LNCaP clone FGC (cell line): Measurements from ENCODE around the gene FYTTD1.
A peak's percentile ranks its signal among the peaks of the same experiment; 100 is the strongest.
"Not testable (repeated sequence)": the region's sequence is repeated elsewhere in the genome, so short reads cannot be mapped to it uniquely, and the experiment has no call there.

Source experiments
- DNase-seq: peaks from one replicate; pipeline ENCODE4 v3.0.0-alpha.2; 2011; ENCODE audit warnings: low read depth
- H3K4me3 ChIP-seq: 2 replicates; pipeline ENCODE4 v1.5.1; 2011; ENCODE audit warnings: mild to moderate bottlenecking, low read depth, low read length, control low read depth
- TF ChIP-seq, protein P1 (sequence below): IDR thresholded peaks from 2 replicates; pipeline ENCODE4 v1.5.1; 2012; ENCODE audit warnings: mild to moderate bottlenecking; ENCODE audit not compliant: control insufficient read depth, insufficient read depth; ENCODE audit errors: extremely low read depth

FYTTD1 gene, protein sequence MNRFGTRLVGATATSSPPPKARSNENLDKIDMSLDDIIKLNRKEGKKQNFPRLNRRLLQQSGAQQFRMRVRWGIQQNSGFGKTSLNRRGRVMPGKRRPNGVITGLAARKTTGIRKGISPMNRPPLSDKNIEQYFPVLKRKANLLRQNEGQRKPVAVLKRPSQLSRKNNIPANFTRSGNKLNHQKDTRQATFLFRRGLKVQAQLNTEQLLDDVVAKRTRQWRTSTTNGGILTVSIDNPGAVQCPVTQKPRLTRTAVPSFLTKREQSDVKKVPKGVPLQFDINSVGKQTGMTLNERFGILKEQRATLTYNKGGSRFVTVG

GRCh38 chr3:197749601-197750395 is at the start of gene FYTTD1:
FYTTD1 (plus strand) TSS chr3:197749883; CDS start chr3:197749972, 89 bp downstream.
- peak within 1 kb of the TSS; percentile 76 for H3K4me3 ChIP-seq
- DNase-seq = peak; percentile 47
- TF ChIP-seq, protein P1, sequence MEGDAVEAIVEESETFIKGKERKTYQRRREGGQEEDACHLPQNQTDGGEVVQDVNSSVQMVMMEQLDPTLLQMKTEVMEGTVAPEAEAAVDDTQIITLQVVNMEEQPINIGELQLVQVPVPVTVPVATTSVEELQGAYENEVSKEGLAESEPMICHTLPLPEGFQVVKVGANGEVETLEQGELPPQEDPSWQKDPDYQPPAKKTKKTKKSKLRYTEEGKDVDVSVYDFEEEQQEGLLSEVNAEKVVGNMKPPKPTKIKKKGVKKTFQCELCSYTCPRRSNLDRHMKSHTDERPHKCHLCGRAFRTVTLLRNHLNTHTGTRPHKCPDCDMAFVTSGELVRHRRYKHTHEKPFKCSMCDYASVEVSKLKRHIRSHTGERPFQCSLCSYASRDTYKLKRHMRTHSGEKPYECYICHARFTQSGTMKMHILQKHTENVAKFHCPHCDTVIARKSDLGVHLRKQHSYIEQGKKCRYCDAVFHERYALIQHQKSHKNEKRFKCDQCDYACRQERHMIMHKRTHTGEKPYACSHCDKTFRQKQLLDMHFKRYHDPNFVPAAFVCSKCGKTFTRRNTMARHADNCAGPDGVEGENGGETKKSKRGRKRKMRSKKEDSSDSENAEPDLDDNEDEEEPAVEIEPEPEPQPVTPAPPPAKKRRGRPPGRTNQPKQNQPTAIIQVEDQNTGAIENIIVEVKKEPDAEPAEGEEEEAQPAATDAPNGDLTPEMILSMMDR = peak; percentile 70

GRCh38 chr3:197700095-197700494 is 49.6 kb upstream of the FYTTD1 start:
- TF ChIP-seq, protein P1 = no peak
- no peak overlapping the region for H3K4me3 ChIP-seq
- no peak for DNase-seq

GRCh38 chr3:197701841-197702240 is 47.8 kb upstream of the FYTTD1 start:
- no peak overlapping the region for H3K4me3 ChIP-seq
- DNase-seq = no peak
- TF ChIP-seq, protein P1 = no peak

GRCh38 chr3:197706658-197707057 is 43.0 kb upstream of the FYTTD1 start:
- no peak overlapping the region for H3K4me3 ChIP-seq
- no peak for DNase-seq
- TF ChIP-seq, protein P1 = no peak

- TF ChIP-seq, protein P1 = no peak
- H3K4me3 ChIP-seq = no peak overlapping the region
- no peak for DNase-seq
Observed at GRCh38 chr3:197709135-197709534, 40.5 kb upstream of the FYTTD1 start.

DNA sequence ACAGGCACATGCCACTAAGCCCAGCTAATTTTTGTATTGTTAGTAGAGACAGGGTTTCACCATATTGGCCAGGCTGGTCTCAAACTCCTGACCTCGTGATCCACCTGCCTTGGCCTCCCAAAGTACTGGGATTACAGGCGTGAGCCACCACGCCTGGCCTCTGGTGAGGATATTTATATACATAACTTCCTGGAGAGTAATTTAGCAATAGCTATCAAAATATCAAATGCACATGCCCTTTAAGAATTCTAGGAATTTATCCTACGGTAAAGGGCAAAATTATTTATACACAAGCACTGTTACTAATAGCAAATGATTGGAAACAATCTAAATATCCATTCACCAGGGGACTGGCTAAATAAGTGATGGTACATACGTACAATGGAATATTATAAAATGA is 38.7 kb upstream of the FYTTD1 start:
- not testable (repeated sequence) for H3K4me3 ChIP-seq, DNase-seq

DNA sequence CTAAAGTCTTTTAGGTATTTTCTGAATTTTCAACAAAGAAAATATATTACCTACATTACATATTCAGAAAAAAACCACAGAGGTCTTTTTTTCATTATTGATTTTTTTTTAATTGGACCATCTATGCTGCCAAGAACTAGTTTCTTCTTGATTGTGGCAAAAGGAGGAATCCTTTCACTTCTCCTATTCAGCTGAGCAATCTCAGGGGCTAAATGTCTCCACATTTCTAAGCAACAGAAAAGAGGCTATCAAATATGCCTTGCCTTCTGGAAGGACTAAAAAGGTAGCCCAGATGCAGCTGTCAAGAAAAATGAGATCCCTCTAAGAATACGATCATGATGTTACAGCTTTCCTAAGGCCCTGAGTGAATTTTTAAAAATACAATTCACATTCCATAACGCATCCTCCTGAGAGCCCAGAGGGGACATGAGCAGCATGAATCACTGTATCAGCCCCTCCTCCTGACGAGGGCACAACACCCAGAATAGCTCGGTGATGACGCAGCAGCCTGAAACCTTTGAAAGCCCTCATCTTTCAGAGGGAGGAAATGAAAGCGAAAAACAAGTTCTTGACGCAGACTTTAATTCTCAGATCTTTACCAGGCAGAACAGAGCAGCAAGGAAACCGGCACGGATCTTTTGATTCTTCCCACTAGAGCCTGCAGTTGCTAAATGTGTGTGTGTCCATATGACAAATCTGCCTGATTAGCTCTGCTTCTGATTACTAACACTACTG is 37.5 kb upstream of the FYTTD1 start:
- H3K4me3 ChIP-seq = no peak overlapping the region
- DNase-seq = no peak
- TF ChIP-seq, protein P1 = no peak
